HG02610 (cell line): ENCODE measurements around the gene MYBPHL.

Experiments
- ATAC-seq: cut with Tn5 transposase; IDR thresholded peaks from one replicate; pipeline ENCODE4 v1.9.1; 2021; ENCODE audit warnings: mild to moderate bottlenecking, moderate library complexity; ENCODE audit not compliant: unreplicated experiment

MYBPHL gene, protein sequence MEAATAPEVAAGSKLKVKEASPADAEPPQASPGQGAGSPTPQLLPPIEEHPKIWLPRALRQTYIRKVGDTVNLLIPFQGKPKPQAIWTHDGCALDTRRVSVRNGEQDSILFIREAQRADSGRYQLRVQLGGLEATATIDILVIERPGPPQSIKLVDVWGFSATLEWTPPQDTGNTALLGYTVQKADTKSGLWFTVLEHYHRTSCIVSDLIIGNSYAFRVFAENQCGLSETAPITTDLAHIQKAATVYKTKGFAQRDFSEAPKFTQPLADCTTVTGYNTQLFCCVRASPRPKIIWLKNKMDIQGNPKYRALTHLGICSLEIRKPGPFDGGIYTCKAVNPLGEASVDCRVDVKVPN

DNA sequence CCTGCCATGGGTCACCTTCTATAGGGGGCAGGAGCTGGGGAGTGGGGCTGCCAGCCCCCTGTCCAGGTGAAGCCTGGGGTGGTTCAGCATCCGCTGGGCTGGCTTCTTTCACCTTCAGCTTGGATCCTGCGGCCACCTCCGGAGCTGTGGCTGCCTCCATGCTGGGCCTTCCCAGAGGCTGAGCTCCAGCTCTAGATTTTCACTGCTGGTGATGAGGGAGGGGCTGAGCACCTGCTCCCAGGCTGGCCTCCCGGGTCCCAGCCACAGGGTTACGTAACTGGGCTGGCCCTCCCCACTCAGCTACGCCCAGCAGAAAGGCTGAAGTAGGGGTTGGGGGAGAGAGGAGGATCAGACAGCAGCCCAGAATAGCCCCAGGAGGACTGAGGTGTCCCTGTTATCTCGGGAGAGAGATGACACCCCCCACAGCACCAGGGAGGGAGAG, at the start of gene MYBPHL:
TSS of gene MYBPHL (minus strand) at position 180 of the 442 bp plus-strand sequence. CDS start at position 160, 20 bp downstream.
- ATAC-seq = no peak

DNA sequence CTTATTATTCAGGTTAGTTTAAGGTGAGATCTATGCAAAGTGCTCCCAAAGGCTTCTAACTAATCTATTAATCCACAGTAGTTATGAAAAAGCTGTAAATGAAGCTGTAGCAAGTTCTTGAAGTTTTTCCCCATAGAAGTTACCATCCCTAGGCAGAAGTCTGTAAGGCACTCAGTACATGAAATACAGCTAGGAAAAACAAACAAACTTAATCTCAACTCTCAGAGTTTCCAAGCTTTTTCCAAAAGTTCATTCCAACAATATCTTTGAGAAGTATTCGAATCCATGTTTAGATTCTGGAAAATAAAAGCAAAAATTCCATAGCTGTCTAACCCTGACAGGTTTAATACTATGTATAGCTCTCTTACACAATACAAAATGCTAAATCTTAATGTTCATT, 49.7 kb upstream of the MYBPHL start:
- ATAC-seq = no peak

DNA sequence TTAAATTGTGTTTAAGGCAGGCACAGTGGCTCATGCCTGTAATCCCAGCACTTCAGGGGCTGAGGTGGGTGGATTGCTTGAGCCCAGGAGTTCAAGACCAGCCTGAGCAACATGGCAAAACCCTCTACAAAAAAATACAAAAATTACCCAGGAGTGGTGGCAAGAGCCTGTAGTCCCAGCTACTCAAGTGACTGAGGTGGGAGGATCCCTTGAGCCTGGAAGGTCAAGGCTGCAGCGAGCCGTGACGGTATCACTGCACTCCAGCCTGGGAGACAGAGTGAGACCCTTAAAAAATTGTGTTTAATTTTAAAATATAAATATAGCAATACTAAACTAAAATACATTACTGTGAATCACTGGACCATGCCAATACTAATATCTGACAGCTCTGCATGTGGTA, 48.1 kb upstream of the MYBPHL start:
- ATAC-seq = no peak

DNA sequence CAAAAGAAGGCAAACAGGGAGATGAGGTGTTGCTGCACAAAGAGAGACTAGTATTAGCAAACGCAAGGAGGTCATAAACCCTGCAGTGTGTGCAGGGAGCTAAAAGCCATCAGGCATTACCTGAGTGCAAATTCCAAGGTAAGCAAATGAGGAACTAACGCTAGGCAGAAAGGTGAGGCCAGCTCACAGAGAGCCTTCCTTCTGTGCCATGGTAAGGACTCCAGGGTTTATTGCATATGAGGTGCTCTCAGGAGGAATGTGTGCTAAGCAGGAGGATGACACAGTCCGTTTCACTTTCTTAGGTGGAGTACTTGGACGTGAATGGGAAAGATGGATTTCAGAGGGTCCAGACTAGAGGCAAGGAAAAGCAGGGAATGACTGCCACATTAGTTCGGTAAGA, 44.6 kb upstream of the MYBPHL start:
- no peak for ATAC-seq

DNA sequence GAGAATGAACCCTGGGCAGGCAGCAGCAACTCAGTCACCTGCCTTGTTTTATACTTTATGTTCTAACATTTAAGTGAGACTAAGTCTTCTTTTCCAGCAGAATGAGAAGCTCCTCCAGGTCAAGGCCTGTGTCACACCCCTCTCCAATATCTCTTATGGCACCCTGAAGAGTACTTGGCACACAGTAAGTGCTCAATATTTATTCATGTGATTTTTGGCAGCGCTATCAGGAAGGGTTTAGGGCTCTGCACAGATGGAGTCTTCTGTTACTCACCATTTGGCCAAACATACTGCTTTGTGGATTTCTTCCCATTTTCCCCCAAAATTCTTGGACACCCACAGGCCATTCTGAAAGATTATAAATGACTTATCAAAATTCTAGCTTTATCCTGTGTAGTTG, 43.8 kb upstream of the MYBPHL start:
- no peak for ATAC-seq

DNA sequence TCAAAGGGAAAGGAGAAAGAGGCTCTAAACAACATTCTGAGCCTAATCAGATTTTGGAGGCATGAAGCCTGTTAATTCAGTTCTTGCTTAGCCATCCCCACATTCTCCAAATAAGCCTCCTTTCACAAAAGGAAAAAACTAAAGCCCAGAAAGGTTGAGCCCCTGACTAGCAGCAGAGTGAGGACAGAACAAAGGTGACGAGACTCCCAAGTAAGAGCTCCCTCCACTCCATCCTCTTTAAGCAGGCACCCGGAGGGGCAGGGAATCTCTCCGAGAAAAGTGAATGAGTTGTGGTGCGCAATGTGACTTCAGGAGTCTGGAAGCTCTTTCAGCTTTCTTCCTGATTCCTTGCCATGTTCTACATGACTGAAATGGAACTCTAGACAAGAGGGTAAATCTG, 43.4 kb upstream of the MYBPHL start:
- ATAC-seq = no peak

DNA sequence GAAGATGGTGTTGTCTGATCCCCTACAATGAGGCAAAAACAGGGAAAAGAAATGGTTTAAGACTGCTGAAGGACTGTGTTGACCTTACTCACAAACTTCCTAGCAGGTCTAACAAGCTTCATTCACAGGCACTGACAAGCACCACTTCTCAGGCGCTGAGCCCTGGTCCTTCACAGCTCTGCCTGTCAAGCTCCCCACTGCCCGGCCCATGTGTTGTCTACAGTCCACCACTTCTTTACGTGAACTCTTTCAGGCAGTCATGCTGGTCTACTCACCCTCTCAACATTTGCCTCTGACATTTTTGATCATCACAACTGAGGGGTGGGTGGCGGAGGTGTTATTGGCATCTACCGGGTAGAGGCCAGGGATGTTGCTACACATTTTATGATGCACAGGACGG, 40.7 kb upstream of the MYBPHL start:
- no peak for ATAC-seq

DNA sequence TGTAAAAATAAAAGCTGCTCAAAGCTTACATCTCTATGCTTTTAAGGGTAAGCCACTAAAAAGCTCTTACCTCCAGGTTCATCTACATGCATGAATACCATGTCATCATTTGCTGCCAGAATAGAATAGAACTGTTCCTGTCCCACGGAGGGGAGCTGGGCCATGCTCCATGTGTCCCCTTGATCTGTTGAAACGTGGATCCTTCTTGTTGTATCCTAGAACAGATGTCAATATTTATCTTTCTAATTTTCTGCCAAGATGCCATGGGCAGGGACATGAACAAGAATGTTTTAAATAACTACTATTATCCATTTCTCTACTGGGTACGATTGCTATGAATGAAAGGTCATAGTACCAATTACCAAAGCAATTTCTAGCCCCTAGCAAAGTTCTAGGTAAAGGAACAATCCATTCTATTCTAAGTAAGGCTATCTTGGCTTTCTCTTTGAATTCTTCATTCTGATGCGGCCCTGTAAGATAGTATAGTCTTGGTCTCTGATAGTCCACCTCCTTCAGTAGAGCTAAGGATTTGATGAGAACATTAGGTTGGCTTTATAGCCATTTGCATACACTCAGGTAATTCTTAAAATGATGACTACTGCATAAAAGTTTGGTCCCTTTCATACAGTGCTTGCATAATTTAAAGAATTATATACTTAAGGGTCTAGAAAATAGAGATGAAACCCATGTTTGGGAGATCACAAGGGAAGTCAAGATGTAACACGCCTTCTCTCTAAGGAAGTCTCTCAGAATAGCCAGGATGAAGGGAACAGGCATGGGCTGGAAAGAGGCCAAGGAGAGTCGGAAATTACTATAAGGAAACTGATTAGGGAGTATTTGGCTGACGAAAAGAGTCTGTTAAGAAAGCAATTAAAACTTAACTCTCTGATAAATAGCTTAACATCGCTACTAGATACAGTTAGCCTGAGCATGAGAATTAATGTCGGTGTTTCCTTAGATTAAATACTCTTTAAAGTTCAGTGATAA, 35.4 kb upstream of the MYBPHL start:
- no peak for ATAC-seq

DNA sequence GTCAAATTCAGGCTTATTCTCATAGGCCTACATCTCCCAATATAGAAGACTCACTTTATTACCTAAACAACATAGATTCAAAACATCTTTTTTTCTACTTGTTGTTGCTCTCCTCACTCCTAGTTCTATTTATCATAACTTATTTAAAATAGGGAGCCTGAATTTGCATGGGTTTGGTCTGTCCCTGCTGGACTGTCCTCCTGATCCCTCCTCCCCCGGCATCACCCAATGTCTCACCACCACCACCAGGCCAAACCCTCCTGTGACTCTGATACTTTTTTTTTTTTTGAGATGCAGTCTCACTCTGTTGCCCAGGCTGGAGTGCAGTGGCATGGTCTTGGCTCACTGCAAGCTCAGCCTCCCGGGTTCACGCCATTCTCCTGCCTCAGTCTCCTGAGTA, 31.8 kb upstream of the MYBPHL start:
- ATAC-seq = no peak

DNA sequence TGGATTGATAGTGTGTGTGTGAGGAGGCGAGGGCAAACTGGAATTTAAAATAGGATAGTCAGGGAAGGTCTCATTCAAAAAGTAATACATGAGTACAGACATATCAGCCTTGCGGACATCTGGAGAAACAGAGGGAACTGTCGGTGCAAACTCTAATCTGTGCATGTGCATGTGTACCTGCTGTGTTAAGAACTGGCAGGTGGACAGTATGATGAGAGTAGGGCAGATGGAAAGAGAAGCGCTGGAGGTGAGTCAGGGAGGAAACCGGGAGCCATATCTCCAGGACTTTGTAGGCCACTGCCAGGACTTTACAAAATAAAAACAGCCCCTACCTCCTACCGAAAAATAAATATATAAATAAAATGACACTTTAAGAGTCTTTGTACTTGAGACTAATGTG, 31.3 kb upstream of the MYBPHL start:
- ATAC-seq = no peak

DNA sequence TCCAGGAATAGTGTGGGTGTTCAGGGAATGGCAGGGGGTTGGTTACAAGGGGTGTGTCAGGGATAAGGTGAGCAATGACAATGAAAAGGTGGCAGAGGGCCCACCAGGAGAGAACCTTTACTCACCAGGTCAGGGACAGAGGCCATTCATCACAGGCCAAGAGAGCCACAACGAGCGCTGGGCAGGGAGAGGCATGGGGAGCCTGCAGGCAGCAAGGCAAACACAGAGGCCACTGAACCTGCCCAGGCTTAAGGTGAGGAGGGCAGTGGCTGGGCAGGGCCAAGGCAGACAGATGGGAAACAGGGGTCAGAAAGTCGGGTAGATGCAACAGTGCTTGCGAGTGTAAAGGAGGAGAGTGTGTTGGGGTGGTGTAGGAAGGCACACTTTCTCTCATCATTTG, 28.3 kb upstream of the MYBPHL start:
- ATAC-seq = no peak

DNA sequence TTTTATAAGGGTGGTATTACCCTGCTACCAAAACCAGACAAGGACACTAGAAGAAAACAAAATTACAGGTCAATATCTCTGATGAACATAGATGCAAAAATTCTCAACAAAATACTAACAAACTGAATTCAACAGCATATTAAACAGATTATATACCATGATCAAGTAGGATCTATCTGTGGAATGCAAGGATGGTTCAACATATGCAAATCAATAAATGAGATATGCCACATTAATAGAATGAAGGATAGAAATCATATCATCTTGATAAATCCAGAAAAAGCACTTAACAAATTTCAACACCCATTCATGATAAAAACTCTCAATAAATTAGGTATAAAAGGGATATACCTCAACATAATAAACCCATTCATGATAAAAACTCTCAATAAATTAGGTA, 24.3 kb upstream of the MYBPHL start:
- ATAC-seq = no peak

DNA sequence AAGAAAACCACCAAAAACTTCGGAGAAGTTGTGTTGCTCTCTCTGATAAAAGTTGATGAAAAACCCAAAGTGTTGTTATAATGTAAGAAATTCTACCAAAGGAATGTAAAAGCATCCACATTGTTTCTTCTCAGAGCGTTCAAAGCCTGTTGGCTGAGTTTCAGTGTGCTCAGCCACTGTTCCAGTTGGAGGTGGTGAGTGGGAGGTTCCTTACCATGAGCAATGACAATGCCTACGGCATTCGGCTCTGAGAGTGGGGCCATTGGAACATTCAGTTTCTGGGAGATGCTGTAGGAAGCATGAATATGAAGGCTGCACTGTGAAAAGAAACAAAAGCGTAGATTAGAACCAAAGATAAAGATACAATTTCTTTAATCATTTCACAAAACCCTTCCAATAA, 20.5 kb upstream of the MYBPHL start:
- ATAC-seq = no peak

DNA sequence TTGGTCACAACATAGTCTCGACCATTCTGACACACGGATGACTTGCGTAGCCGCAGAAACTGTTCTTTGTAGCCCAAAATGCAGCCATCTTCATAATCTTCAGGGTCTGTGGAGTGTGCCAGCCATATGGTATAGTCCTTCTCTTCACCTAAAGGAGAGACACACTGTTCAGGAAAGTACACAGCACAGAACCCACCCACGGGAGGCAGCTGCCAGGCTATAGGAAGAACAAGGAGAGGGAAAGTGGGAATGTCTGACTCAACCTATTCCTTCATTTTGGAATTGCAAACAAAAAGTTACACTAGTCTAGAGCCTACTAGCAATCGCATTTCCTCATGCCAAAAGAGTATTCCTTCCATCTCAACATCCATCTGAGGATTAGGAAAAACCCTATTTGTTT, 16.2 kb upstream of the MYBPHL start:
- no peak for ATAC-seq

DNA sequence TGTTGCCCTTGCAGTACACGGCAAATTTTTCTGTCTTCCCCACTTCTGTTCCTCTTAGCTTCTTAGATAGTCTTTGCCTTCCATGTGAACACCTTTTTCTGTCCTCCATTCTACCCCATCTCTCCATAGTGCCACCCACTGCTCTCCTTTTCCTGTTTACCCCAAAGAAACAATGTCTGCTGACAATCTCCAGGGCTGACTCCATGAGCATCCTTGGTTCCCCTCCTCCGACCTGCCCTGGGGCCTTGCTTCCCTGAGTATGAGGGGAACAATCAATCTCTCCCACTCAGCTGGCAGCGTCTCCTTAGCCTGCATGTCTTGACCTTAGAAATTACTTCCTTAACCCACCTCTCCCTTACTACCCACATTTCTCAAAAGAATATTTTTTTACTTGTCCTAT, 12.3 kb upstream of the MYBPHL start:
- ATAC-seq = no peak

DNA sequence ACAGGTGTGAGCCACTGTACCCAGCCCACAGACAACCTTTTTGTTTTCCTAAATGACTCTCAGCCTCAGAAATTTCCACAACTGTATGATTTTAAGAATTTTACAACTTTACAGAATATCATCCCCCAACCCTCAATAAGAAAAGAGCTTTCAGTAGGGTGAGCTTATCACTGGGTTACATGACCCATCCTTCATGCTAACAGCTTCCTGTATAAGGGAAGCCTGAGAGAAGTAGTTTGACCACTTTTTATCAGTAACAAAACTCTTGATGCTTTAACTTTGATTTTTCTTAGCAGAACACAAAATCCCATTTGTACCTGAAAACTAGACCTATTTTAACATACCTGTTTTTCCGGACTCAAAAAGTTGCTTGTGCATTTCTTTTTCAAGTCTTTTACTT, 9.7 kb upstream of the MYBPHL start:
- ATAC-seq = no peak

DNA sequence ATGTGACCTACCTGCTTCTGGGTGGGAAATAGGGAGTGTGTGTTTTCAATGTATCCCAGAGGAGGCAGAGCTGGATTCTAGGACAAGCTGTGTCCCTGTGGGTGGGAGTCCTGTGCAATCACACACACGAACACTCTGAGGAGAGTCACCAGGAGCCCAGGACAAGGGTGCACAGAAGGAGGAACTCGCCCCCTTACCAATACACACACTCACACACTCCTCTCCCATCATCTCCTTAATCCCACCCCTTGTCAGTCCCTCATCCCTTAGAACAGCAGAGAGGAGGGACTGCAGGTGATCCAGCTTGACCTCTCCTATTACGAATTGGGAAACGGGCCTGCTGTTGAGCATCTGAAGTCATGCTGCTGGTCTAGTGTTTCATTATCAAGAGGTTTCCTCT, 8.5 kb upstream of the MYBPHL start:
- ATAC-seq = no peak

DNA sequence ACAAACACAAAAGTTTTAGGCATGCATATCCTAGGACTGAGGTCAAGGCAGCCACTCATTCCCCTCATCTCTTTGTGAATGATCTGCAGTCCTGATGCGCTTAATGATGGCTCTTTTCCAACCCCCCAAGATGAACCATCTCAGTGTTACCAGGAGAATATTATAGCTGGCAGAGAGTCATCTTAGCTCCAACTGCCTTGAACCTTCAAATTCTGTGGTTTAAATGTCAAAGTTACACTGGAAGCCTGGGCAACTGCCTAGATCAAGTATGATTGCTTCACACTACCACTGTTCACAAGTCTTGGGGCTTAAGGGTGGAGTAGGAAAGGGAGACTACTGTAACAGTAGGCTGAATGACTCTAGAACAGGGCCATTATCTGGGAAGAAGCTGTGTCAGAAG, 8.0 kb upstream of the MYBPHL start:
- ATAC-seq = no peak

DNA sequence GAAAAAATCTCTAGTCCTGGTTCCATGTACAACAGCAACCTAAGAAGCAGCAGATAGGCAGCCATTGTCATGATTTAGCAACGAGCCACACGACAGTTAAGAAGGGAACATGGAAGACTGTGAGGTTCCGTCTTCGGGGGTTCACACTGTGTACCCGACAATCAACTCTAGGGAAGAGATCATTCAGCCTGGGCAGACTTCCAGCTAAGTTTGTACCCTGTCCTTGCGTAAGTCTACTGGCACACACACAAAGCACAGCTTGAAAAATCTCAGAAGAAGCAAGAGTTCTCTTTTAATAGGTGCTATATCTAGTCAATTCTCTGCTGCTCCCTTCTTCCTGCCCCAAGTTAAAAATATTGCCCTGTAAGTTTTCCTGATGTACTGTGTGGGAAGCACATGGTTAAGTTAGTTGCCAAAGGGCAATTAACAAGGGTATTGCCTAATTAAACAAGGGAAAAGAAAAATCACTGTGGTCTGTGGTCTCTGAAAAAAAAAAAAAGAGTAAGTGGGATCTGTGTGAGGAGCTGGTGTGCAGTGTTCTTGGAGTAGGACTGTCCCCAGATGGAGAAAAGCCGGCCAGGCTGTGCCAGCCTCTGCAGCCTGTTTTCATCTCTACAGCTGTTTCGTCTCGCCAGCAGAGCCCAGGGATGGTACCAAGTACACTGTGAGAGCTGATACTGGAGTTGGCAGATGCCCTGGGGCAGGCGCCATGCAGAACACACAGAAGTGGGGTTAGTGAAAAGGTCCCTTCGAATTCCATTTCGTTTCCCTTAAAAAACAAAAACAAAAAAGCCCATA, 6.4 kb upstream of the MYBPHL start:
- ATAC-seq = no peak

DNA sequence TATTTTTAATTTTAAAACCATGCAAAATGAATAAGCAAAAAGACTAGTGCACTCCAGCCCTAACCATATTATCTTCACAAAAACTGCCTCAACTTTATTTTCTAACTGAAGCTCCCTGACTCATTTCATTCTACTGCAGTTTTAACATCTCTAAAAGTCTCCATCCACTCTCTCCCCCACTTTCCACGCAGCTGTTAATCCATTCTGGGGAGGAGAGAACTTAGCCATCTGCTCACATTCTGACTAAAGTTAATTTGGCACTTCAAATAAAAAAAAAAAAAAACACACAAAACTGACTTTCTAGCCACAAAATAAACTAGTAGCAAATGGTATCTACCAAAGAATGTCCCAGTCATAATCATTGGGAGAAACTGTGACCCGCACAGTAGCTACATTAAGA, 5.4 kb upstream of the MYBPHL start:
- no peak for ATAC-seq

DNA sequence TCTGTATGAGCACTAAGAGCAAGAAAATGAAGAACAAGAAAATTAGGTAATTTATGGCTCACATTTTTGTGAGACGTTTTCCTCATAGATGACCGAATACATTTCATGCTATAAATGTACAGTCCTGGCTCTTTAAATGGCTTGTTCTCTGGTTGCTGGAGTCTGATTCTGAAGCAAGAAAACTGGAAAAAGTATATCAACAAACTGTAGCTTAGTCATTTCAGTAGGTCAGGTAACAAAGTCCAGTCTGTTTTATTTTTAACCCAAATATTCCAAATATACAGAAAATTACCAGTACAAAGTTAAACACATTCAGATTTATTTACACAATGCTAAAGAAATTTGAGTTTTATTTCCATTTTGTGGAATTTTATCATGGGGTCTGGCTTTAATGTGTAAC, 2.5 kb upstream of the MYBPHL start:
- ATAC-seq = no peak
